ENCODE data around the gene SLC22A5.
"Not testable (repeated sequence)": the region's sequence is repeated elsewhere in the genome, so short reads cannot be mapped to it uniquely, and the experiment has no call there.

Gene SLC22A5

GRCh38 chr5:132388244-132389050, 18.9 kb downstream of the SLC22A5 start:
- DNase-seq: no peak

DNA sequence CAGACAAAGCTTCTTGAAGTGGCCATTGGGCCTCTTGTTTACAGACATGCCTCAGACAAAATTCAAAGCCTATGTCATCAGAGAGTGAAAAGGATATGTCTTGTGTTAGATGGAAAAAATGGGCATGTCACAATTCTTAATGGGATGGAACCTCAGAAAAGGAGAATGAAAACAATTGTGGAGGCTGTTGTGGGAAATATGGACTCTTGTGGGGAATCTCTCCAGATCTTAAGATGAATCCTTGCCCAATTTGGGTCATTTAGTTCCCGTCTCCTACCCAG, 19.5 kb downstream of the SLC22A5 start:
- DNase-seq: no peak

DNA sequence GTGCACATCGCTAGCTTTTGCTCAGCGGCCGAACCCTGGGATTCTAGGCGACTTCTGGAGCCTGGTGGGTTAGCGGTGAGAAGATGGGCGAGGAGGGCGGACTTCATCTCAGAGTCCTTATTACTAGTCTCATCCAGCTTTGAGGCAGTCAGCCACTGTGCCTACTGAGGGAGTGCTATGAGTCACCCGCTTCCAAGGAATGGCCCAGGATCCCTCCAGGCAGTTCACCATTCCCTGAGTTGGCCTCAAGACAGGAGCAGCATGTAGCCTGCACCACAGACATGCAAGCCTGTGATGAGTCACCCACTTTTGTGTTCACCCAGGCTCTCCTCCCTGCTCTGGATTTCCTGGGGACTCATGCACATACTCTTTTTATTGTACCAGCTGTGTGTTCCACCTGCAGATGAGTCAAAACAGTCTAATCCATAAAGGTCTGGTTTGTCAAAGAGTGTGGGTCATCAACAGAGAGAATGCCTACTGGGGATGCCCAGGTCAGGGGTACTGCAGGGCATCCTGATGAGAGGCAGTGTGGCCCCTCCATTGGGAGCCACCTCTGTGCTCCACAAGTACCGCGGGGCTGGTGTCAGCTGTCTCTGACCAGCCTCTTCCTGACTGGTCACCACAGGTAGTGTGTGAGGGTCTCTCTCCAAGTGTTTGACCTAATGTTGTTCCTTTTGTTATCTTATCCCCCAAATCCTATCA, 20.2 kb downstream of the SLC22A5 start:
- peak; percentile 47 for DNase-seq

DNA sequence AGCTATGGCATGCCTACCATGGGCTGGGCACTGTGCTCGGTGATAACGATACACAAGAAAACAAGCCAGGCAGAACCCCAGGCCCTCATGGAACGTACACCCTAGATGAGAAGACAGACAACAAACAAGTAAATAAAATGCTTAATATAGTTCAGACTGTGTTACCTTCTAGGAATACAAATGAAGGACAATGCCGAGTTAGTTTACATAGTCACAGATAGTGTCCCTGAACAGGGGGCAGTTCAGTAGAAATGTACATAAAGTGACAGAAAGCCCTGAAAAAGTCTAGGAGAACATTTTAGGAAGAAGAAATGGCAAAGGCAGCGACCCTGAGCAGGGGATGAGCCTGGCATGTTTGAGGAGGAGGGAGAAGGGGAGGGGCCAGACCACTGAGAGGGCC, 21.7 kb downstream of the SLC22A5 start:
- DNase-seq: no peak

- DNase-seq: no peak
These were observed 22.4 kb downstream of the SLC22A5 start for GRCh38 chr5:132391870-132392269.

DNA sequence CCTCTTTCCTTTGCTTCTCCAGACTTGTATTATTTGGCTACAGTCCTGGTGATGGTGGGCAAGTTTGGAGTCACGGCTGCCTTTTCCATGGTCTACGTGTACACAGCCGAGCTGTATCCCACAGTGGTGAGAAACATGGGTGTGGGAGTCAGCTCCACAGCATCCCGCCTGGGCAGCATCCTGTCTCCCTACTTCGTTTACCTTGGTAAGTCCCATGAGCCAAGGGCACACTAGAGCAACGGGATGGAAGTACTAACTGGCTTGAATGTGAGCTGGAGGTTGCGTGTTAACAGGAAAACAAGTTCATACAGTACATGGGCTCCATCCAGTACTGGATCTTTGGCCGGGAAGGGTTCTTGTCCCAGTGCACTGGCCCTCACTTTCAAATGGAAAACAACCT, 22.9 kb downstream of the SLC22A5 start:
- no peak for DNase-seq

- no peak for DNase-seq
These were observed 23.7 kb downstream of the SLC22A5 start for GRCh38 chr5:132392978-132393825.

DNA sequence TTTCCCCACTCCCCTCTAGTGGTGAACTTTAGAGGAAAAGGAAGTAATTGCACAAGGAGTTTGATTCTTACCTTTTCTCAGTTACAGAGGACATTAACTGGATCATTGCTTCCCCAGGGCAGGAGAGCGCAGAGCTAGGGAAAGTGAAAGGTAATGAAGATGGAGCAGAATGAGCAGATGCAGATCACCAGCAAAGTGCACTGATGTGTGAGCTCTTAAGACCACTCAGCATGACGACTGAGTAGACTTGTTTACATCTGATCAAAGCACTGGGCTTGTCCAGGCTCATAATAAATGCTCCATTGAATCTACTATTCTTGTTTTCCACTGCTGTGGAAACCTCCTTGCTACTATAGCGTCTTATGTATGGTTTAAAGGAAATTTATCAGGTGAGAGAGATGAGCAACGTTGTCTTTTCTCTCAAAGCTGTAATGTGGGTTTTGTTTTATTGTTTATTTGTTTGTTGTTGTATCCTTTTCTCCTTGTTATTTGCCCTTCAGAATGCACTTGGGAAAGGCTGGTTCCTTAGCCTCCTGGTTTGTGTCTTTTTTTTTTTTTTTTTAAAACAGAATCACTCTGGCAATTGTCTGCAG, 25.3 kb downstream of the SLC22A5 start:
- DNase-seq: no peak

DNA sequence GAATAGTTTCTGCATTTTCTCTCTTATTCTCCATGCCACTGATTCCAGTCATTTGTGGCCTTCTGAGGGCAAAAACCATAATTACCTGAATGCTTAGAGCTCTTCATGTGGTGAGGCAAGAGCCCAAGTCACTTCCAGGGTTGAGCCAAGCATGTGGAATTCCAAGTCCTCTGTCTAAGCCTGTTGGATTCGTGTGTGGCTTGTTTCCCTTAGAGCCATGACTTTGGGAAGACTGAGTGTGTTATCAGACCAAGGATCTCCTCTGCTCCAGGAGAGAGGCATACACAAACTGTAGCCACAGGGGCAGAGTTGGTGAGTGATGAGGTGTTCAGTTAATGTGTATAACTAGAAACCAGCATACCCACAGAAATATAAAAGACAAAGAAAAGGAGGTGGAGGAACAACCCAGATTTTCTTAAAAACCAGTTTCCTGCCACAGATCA, 27.1 kb downstream of the SLC22A5 start:
- DNase-seq: no peak

GRCh38 chr5:132397224-132397623, 27.7 kb downstream of the SLC22A5 start:
- no peak for DNase-seq

DNA sequence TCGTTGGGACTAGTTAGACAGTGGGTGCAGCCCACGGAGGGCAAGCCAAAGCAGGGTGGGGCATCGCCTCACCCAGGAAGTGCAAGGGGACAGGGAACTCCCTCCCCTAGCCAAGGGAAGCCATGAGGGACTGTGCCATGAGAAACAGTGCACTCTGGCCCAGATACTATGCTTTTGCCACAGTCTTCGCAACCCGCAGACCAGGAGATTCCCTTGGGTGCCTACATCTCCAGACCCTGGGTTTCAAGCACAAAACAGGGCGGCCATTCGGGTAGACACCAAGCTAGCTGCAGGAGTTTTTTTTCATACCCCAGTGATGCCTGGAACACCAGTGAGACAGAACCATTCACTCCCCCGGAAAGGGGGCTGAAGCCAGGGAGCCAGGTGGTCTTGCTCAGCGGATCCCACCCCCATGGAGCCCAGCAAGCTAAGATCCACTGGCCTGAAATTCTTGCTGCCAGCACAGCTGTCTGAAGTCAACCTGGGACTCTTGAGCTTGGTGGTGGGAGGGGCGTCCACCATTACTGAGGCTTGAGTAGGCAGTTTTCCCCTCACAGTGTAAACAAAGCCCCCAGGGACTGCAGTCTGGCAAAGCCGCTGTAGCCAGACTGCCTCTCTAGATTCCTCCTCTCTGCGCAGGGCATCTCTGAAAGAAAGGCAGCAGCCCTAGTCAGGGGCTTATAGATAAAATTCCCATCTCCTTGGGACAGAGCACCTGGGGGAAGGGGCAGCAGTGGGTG, 28.6 kb downstream of the SLC22A5 start:
- not testable (repeated sequence) for DNase-seq

- DNase-seq: not testable (repeated sequence)
These were observed 34.5 kb downstream of the SLC22A5 start for GRCh38 chr5:132404041-132404440.

GRCh38 chr5:132405646-132406045, 36.1 kb downstream of the SLC22A5 start:
- no peak for DNase-seq

DNA sequence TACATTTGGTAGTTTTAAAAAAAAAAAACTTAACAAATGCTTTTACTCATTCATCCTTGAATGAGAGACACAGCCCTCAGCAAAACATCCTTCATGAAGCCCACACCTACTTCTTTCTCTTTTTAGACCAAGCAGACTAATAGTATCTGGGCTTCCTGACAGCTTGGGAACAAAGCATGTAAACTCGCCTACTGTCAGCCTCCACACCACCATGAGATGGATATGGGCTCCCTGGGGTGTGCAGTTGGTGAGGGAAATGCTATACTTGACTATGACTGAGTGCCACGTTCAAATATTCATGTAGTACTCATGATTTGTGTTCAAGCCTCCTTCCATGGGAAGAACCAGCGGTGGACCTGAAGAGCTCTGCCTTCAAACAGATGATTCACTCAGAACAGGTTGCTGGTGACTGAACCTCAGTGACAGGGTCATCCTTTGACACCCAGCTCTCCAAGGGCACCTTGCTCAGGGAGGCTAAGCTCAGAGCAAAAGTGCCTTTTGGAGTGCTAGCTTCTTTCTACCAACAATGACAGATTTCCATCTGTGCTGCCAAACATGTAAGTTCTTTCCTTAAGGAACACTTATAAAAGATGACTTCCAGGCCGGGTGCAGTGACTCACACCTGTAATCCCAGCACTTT, 36.8 kb downstream of the SLC22A5 start:
- DNase-seq: peak; percentile 31

DNA sequence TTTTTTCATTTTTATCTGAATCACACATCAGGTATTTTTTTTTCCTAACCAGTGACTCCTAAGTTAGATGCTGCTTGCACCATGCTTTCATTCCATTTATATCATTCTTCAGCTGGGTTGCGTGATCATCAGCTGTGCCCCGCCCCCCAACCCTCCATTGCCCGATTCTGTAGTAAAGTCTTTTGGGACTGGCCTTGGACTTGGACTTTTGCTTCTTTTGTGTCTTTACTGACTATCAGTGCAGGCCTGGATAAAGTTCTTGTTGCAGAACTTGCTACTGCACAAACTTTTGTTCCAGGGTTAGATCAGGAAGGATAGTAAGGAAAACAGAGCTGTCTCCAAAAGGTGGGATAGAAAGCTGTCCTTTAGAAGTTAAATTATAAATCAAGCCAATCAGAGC, 38.5 kb downstream of the SLC22A5 start:
- no peak for DNase-seq

GRCh38 chr5:132408456-132408855, 38.9 kb downstream of the SLC22A5 start:
- DNase-seq: no peak

DNA sequence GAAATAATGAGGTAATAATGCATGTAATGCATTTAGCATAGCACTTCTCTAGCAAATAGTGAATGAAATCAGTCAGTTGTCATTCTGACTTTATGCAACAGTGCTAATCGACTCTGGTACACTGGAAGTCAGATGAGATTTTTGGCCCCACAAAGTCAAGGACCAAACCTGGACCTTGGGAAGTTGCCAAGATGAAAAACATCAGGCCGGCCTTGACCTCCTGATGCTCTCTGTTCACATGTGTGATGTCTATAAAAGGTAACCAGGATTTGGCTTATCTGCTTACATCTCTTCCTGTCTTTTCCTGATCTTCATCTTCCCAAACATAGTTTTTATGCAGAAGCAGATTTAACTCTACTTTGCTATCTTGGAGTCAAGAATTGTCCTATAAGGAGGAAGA, 39.5 kb downstream of the SLC22A5 start:
- DNase-seq: no peak

DNA sequence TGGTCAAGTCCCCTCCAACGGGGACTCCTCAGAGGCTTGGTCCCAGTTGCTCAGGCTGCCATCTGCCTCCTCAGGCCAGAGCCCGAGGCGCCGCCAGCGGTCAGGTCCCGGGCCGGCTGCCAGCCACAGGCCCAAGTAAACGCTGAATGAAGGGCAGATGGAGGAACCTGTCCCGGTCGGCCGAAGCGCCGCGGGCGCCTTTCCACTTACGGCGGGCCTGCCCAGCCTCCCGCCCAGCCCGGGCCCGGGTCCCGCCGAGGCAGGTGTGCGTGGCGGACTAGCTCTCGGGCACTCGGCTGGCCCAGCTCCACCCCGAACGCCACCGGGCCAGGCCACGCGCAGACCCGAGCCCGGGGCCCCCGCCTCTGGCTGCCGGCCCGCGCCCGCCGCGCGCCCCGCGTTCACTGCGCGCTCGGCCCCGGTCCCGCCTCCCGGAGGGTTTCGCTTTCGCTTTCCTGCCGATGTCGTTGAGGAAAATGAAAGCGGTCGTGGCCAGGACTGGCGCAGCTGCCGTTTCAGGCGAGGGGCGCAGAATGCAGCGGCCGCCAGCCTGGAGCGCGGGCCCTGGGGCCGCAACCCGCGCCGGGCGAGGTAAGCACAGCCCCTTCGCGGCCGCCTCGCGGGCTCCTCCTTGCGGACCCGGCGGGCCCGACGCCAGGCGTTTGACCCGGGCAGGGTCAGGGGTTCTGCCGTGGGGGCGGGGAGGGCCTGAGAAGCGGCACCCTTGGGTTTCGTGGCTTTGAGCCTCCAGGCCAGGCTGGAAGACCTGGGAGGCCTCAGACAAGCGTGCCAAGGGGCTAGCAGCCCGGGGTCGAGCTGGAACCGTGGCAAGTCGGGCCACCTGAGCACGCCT, 41.2 kb downstream of the SLC22A5 start:
- DNase-seq: peak; percentile 90

DNA sequence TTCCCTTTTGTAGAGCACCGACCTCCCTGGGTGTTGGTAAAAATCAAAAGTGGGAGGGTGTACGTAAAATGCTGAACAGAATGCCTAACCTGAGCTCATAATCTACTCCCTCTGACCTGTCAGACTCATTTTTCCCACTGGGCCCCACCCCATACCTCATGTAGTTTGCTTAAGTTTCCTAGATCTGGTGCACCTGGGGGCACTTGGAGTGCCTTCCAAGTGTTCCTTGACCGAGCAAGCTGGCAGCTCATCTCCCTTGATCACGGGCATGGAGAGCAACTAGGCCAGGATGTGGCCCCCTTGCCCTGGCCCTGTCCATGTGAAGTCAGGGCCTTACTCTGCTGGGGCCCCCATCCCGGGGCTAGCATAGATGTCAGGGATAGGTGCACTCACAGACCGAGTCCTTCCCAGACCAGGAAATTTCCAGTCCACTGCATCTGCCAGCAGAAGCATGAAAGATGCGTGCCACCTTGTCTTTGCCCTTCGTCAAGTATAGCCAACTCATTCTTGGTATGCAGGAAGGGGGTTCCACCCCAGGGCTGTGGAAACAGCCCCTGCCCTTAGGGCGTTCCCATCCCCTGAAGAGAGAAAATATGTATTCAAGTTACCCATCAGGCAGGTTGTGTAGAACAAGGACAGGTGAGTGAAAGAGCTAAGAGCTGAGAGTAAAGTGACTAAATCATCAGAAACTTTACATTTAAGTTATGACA, 41.9 kb downstream of the SLC22A5 start:
- DNase-seq: peak; percentile 28

DNA sequence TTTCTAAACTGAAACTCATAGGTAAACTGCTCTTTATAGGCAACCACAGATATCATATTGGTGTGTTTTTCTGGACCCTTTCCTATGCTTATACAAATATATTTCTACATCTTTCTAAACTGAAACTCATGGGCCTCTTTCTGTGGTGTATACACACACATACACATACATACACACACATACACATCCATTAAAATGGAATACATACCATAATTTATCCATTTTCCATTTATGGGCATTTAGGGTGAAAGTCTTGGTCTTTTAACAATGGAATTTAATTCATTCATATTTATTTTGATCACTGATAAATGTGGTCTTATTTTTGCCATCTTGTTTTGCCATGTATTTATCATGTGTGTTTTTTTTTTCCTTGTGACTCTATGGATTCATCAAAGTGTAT, 44.1 kb downstream of the SLC22A5 start:
- DNase-seq: no peak
